ENCODE results near the gene CEP70. TPM values are rescaled to one million over a fixed set of nuclear protein-coding genes. Genes with fewer than 3 reads are reported as not detected.
A peak's percentile ranks its signal among the peaks of the same experiment; 100 is the strongest.

Gene CEP70
- total RNA-seq, 1 donor from 2014 or later, result 101 TPM

- H2AFZ ChIP-seq (replicated peaks), result no peak overlapping the region
- H3K4me1 ChIP-seq, result no peaks in the 10 kb centered on the region
- no peaks in the 10 kb centered on the region for H3K9me3 ChIP-seq (ENCODE audit: low read depth)
- H3K27me3 Mint-ChIP-seq (ENCODE audit: insufficient read depth, low read depth), result peaks cover 6% of the 10 kb centered on the region
- H4K20me1 ChIP-seq (ENCODE audit: low read depth), result no peaks in the 10 kb centered on the region
- H3K27ac ChIP-seq, result no peak overlapping the region
- H3K27ac Mint-ChIP-seq, result peak overlapping the region; percentile 74
- no peaks in the 10 kb centered on the region for H3K79me2 ChIP-seq (ENCODE audit: low read depth)
- no peaks in the 10 kb centered on the region for H3K9me3 Mint-ChIP-seq
- H3K4me3 ChIP-seq, result no peak overlapping the region
- H3K9ac ChIP-seq, result no peak overlapping the region
- no peaks in the 10 kb centered on the region for H3K36me3 ChIP-seq
- no peaks in the 10 kb centered on the region for H3K36me3 Mint-ChIP-seq
- H3F3A ChIP-seq (ENCODE audit: low read depth), result no peaks in the 10 kb centered on the region
- no peak for DNase-seq (ENCODE audit: low spot score)
- H3K4me3 Mint-ChIP-seq, result no peak overlapping the region
- TF ChIP-seq CTCF (IDR thresholded peaks at IDR 0.05), result no peak
- TF ChIP-seq EZH2phosphoT487 (IDR thresholded peaks at IDR 0.05), result no peak
- no peak for TF ChIP-seq EZH2 (IDR thresholded peaks at IDR 0.05)
- no peaks in the 10 kb centered on the region for H3K27me3 ChIP-seq
- no peak overlapping the region for H3K4me2 ChIP-seq
- peaks cover 4% of the 10 kb centered on the region for H3K4me1 Mint-ChIP-seq
These were observed 135.1 kb downstream of the CEP70 start for GRCh38 chr3:138458774-138459499.

- no peak for DNase-seq (ENCODE audit: low spot score)
- no peak overlapping the region for H2AFZ ChIP-seq (replicated peaks)
- no peak for TF ChIP-seq EZH2phosphoT487 (IDR thresholded peaks at IDR 0.05)
- no peak for TF ChIP-seq EZH2 (IDR thresholded peaks at IDR 0.05)
- TF ChIP-seq CTCF (IDR thresholded peaks at IDR 0.05), result no peak
- no peak overlapping the region for H3K27ac ChIP-seq
- H3F3A ChIP-seq (ENCODE audit: low read depth), result no peaks in the 10 kb centered on the region
- no peaks in the 10 kb centered on the region for H3K36me3 Mint-ChIP-seq
- H3K9ac ChIP-seq, result no peak overlapping the region
- H3K4me1 ChIP-seq, result no peaks in the 10 kb centered on the region
- peak overlapping the region; percentile 65 for H3K27ac Mint-ChIP-seq
- no peak overlapping the region for H3K4me3 ChIP-seq
- H3K9me3 Mint-ChIP-seq, result no peaks in the 10 kb centered on the region
- H3K27me3 ChIP-seq, result no peaks in the 10 kb centered on the region
- H3K79me2 ChIP-seq (ENCODE audit: low read depth), result no peaks in the 10 kb centered on the region
- H3K36me3 ChIP-seq, result no peaks in the 10 kb centered on the region
- H4K20me1 ChIP-seq (ENCODE audit: low read depth), result no peaks in the 10 kb centered on the region
- H3K4me1 Mint-ChIP-seq, result peaks cover 4% of the 10 kb centered on the region
- no peak overlapping the region for H3K4me2 ChIP-seq
- no peak overlapping the region for H3K4me3 Mint-ChIP-seq
- peaks cover 6% of the 10 kb centered on the region for H3K27me3 Mint-ChIP-seq (ENCODE audit: insufficient read depth, low read depth)
- no peaks in the 10 kb centered on the region for H3K9me3 ChIP-seq (ENCODE audit: low read depth)
These were observed 136.0 kb downstream of the CEP70 start for GRCh38 chr3:138457863-138458735.

DNA sequence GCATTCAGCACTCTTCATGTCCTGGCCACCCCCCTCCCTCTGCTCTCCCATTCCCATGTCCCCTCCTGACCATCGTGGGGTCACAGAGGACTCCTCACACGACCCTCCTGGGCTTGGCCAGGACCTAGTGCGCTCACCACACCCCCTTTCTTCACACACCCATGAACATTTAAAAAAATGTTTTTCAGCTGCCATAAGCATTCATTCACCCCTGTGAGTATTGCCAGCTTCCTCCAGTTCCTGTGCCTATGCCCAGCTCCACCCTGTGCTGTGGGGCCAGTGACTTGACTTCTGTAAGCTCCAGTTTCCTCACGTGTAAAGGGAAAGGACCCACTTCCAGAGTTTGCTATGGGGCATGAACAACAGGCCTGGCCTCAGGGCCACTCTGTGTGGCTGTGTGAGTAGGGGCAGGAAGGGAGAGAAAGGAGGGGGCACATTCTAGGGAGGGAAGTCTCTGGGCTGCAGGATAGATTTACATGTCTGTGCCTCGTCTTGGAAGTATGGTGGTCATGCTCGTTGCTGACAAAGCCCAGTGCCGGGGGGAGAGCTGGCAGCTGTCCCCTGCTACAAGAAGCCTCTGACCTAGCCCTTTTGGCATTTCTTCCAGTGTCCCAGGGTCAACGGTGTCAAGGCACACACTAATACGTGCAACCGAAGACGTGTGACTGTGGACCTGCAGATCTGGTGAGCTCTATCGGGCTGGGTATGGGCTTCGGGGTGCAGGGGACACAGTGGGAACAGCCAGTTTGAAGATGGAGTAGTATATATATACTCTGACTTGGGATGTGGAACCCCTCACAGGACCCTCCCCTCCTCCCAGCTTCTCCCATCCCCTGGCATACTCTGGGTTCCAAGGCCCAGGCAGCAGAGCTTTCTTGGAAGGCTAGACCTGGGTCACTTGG is 136.8 kb downstream of the CEP70 start:
- H3K4me3 Mint-ChIP-seq, result no peak overlapping the region

More for the DNA sequence above, 136.8 kb downstream of the CEP70 start:
- Mint-ChIP-seq H3K4me1 (peaks cover 4% of the 10 kb centered on the region), H3K27me3 (ENCODE audit: insufficient read depth, low read depth) (peaks cover 12% of the 10 kb centered on the region), H3K27ac (peak overlapping the region; percentile 74), H3K9me3 (no peaks in the 10 kb centered on the region), H3K36me3 (no peaks in the 10 kb centered on the region)
- no peak overlapping the region for H2AFZ ChIP-seq (replicated peaks)
- H3K4me1 ChIP-seq, result no peaks in the 10 kb centered on the region
- H3K4me3 ChIP-seq, result no peak overlapping the region
- no peak overlapping the region for H3K9ac ChIP-seq
- no peak overlapping the region for H3K4me2 ChIP-seq
- DNase-seq (ENCODE audit: low spot score), result no peak
- TF ChIP-seq CTCF (IDR thresholded peaks at IDR 0.05), result no peak
- H3K9me3 ChIP-seq (ENCODE audit: low read depth), result no peaks in the 10 kb centered on the region
- no peaks in the 10 kb centered on the region for H4K20me1 ChIP-seq (ENCODE audit: low read depth)
- no peaks in the 10 kb centered on the region for H3F3A ChIP-seq (ENCODE audit: low read depth)
- H3K36me3 ChIP-seq, result no peaks in the 10 kb centered on the region
- no peaks in the 10 kb centered on the region for H3K79me2 ChIP-seq (ENCODE audit: low read depth)
- no peak overlapping the region for H3K27ac ChIP-seq
- no peaks in the 10 kb centered on the region for H3K27me3 ChIP-seq
